MM.1S (cell line): ENCODE data around the gene RGS6.

Experiments used
- CTCF ChIP-seq: fragments of 300-600 bp; sonication (generic); IDR thresholded peaks from 2 replicates; pipeline ENCODE4 v1.5.1; 2016; ENCODE audit warnings: antibody characterized with exemption, low read length, mixed read lengths
- EZH2phosphoT487 ChIP-seq: fragments of 300-600 bp; sonication (generic); IDR thresholded peaks from 2 replicates; pipeline ENCODE4 v1.6.1; 2018; ENCODE audit warnings: antibody characterized with exemption, low read length

DNA sequence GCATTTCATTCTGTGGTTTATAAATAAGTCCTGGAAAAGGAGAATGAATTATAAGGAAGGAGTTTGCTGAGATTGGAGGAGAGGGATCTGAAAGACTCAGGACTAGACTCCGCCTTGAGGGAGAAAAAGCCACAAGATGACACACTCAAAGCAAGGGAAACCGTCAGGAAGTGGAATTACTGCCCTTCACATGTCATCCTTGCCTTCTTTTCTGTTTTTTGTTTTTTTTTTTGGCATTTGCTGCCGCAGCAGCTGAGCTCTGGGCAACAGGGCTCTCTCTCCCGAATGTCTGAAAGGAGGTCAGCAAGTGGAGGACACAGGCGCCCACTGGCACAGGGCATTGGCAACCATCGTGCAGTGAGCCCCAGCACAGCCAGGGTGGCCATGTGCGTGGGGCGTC is 616.8 kb downstream of the RGS6 start:
- TF ChIP-seq CTCF (no peak), EZH2phosphoT487 (no peak)
